Measurements from ENCODE around the gene ZNF207.
"Not testable (repeated sequence)": the region's sequence is repeated elsewhere in the genome, so short reads cannot be mapped to it uniquely, and the experiment has no call there.

The ZNF207 gene

DNA sequence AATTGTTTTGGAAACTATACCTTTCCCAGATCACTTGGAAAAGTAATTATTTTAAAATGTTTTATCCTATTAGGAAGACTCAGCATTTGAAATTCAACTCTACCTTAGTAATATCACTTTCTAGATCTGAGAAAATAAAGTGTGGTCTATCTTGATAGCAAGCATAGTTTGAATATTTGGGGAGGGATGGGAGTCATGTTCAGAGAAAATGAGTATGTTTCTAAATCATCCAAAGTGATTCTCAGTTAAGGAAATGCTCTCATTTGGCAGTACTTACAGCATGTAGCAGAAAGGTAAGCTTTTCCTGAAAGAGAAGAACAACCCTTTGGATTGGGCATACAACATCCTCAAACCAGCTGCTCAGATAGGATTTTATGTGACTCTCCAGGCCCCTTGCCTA lies 14.9 kb upstream of the ZNF207 start:
- no peak for DNase-seq (ENCODE audit: low read depth in 1 of 2, low spot score in 1 of 2)

DNA sequence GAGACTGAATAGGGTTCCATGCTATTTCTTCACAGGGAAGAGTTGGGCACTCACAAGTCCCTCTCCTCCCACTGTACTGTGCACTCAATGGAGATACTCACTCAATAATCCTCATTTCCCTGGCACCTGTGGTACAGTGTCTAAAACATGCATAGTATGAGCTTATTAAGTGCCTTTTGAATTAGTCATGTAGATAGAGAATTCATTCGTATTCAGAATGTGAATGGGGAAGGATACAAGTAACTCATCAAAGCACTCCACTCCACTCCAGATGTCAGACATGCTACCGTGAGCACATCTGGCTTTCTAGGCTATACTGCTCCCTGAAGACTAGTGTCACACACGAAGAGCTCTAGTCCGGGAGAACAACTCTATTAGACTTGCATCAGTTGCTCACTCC lies 14.3 kb upstream of the ZNF207 start:
- DNase-seq (ENCODE audit: low read depth in 1 of 2, low spot score in 1 of 2) = no peak

DNA sequence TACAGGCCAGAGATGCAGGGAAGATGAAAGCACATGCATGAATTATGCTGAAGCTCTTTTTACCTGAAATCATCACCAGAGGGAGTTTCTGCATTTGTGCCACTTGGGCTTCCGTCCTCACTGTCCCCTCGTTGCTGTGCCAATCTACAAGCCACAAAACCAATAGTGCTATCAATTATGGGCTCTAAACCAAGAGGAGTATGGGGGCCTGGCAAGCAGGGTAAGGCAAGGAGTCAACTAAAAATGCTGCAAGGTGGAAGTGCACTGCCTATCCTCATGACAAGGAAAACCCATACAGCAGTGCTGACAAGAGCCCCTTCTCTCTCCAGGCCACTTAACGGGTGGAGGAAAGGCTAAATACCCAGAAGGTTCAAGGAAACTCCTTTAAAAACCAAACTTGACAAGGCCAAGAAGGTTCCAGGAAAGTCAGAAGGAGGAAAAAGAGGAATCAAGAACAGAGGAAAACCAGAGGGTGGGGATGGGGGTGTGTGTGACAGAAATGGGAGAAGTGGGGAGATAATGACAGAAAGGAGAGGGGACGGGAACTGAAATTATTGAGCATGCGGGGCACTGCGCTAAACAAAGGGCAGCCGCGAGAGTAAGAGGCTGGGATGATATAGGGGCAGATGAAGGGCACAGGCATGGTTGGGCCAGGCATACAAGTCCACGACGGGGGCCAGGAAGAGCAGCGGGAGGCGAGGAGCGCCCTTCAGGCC lies 8.7 kb upstream of the ZNF207 start:
- no peak for DNase-seq (ENCODE audit: low read depth in 1 of 2, low spot score in 1 of 2)

DNA sequence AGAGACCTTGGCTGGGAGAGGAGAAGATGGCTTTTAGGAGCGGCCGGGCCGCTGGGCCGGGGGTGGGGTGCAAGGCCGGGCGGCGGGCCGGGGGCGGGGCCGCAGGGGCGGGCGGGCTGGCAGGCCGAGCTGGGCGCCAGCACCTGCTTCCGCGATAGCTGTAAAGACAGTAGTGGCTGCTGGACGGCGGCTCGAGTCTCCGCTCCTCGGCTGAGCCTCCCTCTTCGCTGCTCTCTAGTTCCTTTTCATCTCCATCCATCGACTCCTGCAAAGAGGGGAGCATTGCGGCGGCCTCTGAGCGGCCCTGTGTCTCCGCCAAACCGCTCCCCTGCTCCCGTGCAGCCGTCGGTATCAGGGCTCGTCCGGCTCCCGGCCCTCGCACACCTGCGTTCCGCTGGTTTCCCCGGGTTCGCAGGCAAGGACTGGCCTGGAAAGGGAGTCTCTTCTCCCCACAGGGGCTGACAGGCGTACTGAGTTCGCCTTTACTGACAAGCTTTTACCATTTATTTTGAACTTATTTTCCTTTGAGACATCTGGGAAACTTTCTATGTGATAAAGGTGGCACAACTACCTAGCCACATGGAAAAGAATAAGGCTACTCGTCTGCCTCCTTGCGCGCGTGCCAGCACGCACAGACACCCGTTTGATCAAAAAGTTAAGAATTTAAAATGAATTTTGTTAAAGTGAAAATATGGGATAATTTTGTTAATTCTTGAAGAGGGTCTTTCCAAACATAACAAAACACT lies 7.9 kb upstream of the ZNF207 start, which contains the start of gene C17orf75:
C17orf75 (minus strand) TSS at position 317 of the 746 bp plus-strand sequence; CDS start at position 283, 34 bp downstream.
- DNase-seq (ENCODE audit: low read depth in 1 of 2, low spot score in 1 of 2) = peak; percentile 67 to 79

DNA sequence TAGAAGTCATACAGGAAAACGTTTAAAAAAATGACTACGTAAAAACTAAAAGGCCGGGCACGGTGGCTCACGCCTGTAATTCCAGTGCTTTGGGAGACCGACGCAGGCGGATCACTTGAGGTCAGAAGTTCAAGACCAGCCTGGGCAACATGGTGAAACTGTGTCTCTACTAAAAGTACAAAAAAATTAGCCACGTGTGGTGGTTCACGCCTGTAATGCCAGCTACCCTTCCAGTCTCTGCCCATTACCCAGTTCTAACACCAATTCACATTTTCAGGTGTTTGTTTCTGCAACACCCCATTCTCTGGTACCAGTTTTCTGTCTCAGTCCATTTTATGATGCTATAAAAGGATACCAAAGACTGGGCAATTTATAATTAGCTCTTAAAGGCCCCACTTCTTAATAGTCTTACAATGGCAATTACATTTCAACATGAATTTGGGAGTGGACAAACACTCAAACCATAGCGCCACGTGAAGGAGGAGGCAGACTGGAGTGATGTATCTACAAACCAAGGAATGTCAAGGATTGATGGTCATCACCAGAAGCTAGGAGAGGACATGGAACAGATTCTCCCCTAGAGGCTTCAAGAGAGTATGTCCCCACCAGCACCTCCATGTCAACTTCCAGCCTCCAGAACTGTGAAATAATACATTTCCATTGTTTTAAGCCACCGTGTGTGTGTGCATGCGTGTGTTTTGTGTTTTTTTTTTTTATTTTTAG lies 7.2 kb upstream of the ZNF207 start:
- no peak for DNase-seq (ENCODE audit: low read depth in 1 of 2, low spot score in 1 of 2)

DNA sequence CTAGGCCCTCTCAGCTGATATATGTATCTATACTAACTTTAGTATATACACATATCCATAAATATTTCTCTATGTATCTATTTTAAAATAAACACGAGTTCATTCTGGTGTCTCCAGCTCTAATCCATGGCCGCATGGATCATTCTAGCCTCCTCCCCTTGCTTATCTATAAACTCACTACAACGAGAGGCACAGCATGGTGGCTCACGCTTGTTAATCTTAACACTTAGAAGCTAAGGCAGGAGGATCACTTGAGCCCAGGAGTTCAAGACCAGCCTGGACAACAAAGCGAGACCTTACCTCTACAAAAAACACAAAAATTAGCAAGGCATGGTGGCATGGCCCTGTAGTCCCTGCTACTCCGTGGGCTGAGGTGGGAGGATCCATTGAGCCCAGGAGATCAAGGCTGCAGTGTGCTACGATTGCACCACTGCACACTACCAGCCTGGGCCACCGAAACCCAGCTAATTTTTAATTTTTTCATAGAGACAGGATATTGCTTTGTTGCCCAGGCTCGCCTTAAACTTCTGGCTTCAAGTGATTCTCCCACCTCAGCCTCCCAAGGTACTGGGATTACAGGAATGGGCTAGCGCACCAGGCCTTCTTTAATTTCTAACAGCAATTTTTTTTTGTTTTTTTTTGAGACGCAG lies 3.9 kb upstream of the ZNF207 start:
- DNase-seq (ENCODE audit: low read depth in 1 of 2, low spot score in 1 of 2) = no peak

DNA sequence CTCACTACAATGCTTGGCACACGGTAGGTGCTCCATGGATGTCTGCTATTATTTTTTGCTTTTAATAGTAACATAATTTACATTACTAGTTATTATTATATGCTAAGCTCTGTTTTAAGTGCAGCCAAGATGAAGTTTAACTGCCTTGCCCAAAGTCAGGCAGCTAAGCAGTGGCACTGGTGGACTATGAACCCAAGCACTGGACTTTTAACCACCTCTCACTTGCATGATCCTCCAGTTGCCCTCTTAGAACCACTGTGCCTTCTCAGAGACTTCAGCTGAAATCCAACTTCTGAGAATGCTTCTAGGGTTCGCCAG lies 1.5 kb upstream of the ZNF207 start:
- no peak for DNase-seq (ENCODE audit: low read depth in 1 of 2, low spot score in 1 of 2)

DNA sequence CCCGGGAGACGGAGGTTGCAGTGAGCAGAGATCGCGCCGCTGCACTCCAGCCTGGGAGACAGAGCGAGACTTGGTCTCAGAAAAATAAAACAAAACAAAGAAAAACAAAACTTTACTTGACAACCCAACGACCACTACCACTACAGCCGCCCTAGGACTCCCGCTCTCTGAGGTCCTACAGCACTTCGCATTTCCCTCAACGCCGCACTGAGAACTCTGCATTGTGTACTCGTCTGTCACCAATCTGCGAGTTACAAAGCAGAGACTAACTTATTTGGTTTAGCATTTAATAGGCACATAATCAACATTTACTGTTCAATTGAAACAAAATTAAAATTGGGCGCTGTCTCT lies 479 bp upstream of the ZNF207 start:
- DNase-seq (ENCODE audit: low read depth in 1 of 2, low spot score in 1 of 2) = no peak

DNA sequence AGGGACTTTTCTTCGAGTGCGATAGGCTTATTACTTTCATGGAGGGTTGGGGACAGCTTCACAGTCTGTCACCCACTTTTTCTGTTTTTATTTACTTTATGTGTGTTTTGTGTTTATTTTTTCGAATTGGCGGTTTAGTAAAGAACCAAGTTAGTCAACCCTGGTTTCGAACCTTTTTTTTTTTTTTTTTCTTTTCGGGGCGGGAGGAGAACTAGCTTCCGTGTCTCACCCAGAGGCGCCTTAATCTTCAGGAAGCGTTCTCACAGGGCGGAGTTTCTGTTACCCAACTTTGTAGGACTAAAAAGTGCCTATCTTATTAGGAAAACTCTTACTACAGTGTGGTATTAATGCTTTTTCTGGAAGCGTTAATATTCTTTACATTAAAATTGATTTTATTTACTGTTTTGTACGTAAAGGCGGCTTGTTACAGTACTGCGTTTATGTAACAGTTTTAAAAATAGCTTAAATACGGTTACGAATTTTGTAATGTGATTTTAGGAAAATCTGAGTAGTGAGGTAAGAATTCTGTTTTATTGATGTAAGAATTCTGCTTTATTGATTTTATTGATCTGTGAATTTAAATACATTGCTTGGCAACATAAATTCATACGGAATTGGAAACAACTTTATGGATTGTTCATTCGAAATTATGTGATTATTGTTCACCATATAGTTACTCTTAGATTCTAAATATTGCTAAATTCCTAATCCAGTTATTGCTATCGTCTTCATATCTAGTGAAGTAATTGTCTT lies 885 bp downstream of the ZNF207 start:
- DNase-seq (ENCODE audit: low read depth in 1 of 2, low spot score in 1 of 2) = no peak

DNA sequence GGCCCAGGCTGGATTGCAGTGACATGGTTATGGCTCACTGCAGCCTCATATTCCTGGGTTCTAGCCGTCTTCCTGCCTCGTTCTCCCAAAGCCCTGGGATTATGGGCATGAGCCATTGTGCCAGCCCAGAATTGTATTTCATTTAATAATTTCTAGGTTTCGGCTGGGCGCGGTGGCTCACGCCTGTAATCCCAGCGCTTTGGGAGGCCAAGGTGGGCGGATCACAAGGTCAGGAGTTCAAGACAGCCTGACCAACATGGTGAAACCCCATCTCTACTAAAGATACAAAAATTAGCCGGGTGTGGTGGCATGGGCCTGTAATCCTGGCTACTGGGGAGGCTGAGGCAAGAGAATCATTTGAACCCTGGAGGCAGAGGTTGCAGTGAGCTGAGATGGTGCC lies 2.8 kb downstream of the ZNF207 start:
- DNase-seq (ENCODE audit: low read depth in 1 of 2, low spot score in 1 of 2) = not testable (repeated sequence)

DNA sequence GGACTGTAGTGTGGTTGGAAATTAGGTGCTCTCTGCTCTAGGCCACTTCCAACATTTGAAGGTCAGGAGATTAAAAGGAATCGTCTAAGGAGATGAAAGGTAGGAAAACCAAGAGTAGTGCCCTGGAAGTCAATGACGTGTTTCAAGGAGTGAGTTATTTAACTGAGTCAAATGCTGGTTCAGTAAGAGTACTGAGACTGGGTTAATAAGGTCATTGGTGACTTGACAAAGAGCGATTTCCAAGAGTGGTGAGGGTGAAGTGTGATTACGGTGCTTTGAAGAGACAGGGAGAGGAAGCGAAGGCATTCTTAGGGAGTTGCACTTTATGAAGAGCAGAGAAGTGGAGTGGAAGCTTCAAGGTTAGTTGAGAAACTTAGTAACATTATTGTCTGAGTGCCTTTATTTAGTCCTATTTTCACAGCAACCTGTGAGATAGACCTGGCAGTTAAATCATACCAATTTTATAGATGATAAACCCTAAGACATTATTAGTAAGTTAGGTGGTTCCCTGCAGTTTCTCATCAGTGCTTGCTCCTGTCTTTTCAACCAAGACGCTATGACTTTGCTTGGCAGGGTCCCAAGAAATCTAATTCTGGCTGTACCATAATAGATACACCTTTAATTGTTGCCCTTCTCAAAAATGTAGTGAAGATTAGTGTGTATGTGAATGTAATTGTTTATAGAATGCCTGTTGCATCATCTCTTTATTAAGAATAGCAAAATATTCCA lies 5.9 kb downstream of the ZNF207 start:
- DNase-seq (ENCODE audit: low read depth in 1 of 2, low spot score in 1 of 2) = no peak

DNA sequence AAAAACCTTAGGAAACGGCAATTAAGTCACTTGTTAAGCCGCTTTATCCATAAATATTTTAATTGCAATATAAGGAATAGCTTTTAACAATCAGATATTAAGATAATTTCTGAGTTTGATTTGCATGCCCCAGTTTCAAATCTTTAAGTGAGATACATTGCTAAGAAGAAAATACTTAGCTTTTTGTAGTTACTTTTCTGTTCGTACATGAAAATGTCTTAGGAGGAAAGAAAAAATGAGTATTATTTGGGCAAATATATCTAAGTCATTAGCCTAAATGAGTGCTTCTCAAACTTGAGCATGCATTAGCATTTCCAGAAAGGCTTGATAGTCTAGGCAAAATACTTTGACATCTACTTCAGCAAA lies 6.4 kb downstream of the ZNF207 start:
- DNase-seq (ENCODE audit: low read depth in 1 of 2, low spot score in 1 of 2) = no peak

DNA sequence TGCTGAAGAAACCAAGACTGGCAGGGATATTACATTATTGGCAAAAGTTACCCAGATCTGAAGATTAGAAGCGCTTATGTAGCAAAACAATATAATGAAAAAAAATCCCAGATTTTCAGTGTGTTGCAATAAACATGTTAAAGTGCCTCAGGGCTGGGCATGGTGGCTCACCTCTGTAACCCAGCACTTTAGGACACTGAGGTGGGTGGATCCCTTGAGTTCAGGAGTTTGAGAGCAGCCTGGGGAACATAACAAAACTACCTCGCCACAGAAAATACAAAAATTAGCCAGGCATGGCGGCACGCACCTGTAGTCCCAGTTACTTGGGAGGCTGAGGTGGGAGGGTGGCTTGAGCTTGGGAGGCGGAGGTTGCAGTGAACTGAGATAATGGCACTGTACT lies 6.8 kb downstream of the ZNF207 start:
- no peak for DNase-seq (ENCODE audit: low read depth in 1 of 2, low spot score in 1 of 2)

DNA sequence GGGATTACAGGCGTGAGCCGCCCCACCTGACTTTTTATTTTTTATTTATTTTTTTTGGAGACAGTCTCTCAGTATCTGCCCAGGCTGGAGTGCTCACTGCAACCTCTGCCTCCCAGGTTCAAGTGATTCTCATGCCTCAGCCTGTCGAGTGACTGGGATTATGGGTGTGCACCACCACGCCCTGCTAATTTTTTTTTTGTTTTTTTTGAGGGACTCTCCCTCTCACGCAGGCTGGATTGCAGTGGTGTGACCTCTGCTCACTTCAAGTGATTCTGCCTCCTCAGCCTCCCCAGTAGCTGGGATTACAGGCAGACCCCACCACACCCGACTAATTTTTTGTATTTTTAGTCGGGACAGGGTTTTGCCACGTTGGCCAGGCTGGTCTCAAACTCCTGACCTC lies 7.7 kb downstream of the ZNF207 start:
- DNase-seq (ENCODE audit: low read depth in 1 of 2, low spot score in 1 of 2) = no peak

DNA sequence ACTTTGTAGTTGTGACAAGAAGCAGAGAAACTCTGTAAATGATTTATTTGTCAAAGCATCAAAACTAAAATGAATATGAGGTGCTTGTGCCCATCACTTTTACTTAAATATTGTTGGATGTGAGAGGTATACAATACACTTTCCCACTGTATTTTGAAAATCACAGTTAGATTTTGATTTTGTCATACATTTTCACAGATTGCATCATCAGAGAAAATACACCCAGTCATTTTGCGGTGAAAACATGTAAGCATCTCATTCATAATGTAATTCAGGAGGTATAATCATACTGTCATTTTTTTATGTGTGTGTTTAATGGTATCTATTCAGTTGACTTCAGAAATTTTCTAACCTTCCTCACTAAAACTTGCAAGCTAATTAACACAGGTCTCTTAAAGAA lies 11.3 kb downstream of the ZNF207 start:
- DNase-seq (ENCODE audit: low read depth in 1 of 2, low spot score in 1 of 2) = no peak

DNA sequence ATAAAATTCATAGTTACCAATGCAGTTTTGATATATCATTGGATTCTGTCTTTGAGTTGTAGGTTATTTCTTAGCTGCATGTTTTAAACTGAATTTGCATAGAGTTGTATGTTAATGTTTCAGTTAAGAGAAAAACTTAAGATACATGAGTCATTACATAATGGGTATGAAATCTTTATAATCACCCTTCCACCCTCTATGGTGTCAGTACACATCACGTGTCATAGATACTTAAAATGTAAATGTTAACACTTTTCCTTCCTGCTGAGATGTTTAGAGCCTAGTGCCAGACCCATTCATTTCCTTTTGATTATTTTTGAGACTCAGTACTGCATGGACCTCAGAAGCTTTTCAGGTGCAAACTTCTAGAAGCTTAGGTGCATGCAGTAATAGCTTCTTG lies 20.5 kb downstream of the ZNF207 start:
- DNase-seq (ENCODE audit: low read depth in 1 of 2, low spot score in 1 of 2) = no peak

DNA sequence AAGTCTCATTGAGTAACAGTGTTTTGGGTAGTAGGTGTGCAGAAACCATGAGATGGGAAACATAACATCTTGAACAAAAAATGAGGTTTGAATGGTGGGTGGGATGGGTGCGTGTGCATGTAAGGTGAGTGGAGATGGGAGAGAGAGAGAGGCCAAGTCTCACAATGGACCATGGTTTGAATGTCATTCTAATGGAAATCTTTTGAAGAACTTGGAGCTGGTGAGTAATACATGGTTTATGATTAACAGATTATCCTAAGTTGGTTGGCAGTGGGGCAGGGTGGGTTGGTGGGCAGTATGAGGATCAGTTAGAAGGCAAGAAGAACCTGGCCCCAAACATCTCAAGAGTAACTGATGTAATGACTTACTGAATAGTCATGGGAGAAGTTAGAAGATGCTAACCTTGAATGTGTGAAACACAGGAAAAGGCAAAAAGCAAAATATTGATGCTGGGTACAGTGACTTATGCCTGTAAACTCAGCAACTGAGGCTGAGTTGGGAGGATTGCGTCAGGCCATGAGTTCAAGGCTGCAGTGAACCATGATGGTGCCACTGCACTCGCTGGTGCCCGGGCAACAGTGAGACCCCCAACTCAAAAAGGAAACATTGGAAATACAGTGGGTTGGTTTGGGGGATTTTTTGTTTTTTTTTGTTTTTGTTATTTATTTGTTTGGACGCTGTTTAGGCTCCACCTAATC lies 32.7 kb downstream of the ZNF207 start:
- DNase-seq (ENCODE audit: low read depth in 1 of 2, low spot score in 1 of 2) = no peak

DNA sequence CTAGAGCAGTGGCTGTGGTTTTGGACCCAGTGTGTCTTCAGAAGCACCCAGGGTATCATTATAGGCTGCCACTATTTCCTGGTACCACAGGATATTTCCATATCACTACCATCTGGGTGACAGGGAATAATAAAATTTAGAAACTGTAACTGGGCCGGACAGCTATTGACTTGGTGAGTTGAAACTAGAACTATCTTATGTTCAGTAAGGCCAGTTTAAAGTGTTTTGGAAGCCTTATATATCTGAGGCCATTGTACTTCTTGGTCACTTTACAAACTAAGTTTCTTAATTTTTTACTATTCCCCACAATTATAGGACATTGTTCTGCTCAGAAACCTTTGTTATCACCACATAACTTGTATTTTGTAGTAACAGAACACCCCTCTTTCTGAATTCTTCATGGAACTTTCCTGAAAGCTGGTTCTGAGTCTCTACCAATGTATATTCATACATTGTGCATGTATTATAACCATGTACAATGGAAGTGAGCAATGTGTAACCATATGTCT lies 34.0 kb downstream of the ZNF207 start:
- no peak for DNase-seq (ENCODE audit: low read depth in 1 of 2, low spot score in 1 of 2)

DNA sequence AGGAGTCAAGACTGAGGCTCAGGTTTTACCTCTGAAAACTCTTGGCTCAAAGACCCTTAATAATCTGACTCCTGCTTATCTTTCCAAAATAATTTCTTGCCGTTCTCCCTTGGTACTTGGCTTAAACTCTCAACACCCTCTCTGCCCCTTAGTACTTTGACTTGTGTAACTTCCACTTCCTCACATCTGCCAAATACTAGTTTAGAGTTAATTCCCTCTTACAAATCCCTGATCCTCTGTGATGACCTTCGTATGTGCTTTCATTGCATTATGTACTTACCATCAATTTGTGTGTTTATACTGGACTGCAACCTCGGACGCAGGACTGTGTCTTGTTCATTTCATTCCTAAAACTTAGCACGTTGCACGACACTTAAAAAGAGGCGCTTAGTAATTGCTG lies 35.2 kb downstream of the ZNF207 start:
- DNase-seq (ENCODE audit: low read depth in 1 of 2, low spot score in 1 of 2) = no peak

DNA sequence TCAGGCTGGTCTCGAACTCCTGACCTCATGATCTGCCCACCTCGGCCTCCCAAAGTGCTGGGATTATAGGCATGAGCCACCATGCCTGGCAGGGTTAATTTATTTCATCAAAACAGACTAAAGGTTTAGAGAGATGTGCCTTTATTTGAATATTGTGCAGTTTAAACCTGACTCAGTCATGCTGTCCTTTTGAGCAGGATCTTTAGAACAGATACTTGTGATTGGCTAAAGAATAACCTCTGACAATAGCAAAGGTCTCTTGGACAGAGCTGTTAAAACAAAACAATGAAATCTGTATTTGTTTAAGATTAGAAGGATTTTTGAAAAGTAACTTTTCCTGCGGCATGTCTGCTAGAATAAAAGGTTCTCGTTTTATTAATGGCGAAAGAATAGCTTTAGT lies 36.0 kb downstream of the ZNF207 start:
- DNase-seq (ENCODE audit: low read depth in 1 of 2, low spot score in 1 of 2) = no peak
